Glutamatergic neuron (in vitro differentiated cells): ENCODE data around the gene POLD4. TPM values are rescaled to one million over a fixed set of nuclear protein-coding genes. Genes with fewer than 3 reads are reported as not detected.

Experiments
- DNase-seq: peaks from one replicate; pipeline ENCODE4 v3.0.0; 2022
- H3K27ac Mint-ChIP-seq: one replicate; pipeline ENCODE4 v1.8.0; 2020; ENCODE audit warnings: mild to moderate bottlenecking, mixed read lengths, inconsistent platforms; ENCODE audit not compliant: unreplicated experiment
- H3K27me3 Mint-ChIP-seq: one replicate; pipeline ENCODE4 v1.8.0; 2020; ENCODE audit warnings: mild to moderate bottlenecking, moderate library complexity, mixed read lengths, inconsistent platforms; ENCODE audit not compliant: unreplicated experiment
- H3K36me3 Mint-ChIP-seq: one replicate; pipeline ENCODE4 v1.8.0; 2020; ENCODE audit warnings: mild to moderate bottlenecking, mixed read lengths, inconsistent platforms; ENCODE audit not compliant: unreplicated experiment
- H3K4me1 Mint-ChIP-seq: one replicate; pipeline ENCODE4 v1.8.0; 2020; ENCODE audit warnings: mild to moderate bottlenecking, low read depth, mixed read lengths, inconsistent platforms; ENCODE audit not compliant: unreplicated experiment
- H3K4me3 Mint-ChIP-seq: one replicate; pipeline ENCODE4 v1.8.0; 2020; ENCODE audit warnings: mild to moderate bottlenecking, mixed read lengths, inconsistent platforms; ENCODE audit not compliant: unreplicated experiment
- H3K9me3 Mint-ChIP-seq: one replicate; pipeline ENCODE4 v1.8.0; 2020; ENCODE audit warnings: mild to moderate bottlenecking, moderate library complexity, mixed read lengths, inconsistent platforms; ENCODE audit not compliant: unreplicated experiment
- CTCF ChIP-seq: fragments of 200-600 bp; sonication (generic); IDR thresholded peaks from one replicate; pipeline ENCODE4 v1.5.0; 2021; ENCODE audit not compliant: partially characterized antibody, unreplicated experiment
- total RNA-seq: library from RNA; stranded (reverse); fragmentation: NEBNext Ultra II Directional; extraction: Animal tissue kit (Norgen Biotek cat#: 25700); gene quantifications from one replicate; pipeline ENCODE4 v1.2.1, GENCODE V29; 2021; ENCODE audit not compliant: unreplicated experiment

POLD4 gene
- total RNA-seq, 1 donor from 2014 or later: 15.4 TPM

GRCh38 chr11:67387069-67387468, 33.7 kb upstream of the POLD4 start:
- Mint-ChIP-seq H3K4me1 (peaks cover 14% of the 10 kb centered on the region), H3K9me3 (no peaks in the 10 kb centered on the region), H3K36me3 (no peaks in the 10 kb centered on the region), H3K27ac (no peak overlapping the region), H3K27me3 (peaks cover 13% of the 10 kb centered on the region), H3K4me3 (no peak overlapping the region)
- DNase-seq: no peak
- no peak for TF ChIP-seq CTCF

GRCh38 chr11:67384851-67385366, 31.6 kb upstream of the POLD4 start:
- no peak for DNase-seq
- H3K4me3 Mint-ChIP-seq: no peak overlapping the region
- H3K4me1 Mint-ChIP-seq: peaks cover 14% of the 10 kb centered on the region
- no peaks in the 10 kb centered on the region for H3K36me3 Mint-ChIP-seq
- no peak overlapping the region for H3K27ac Mint-ChIP-seq
- H3K9me3 Mint-ChIP-seq: no peaks in the 10 kb centered on the region
- TF ChIP-seq CTCF: no peak
- H3K27me3 Mint-ChIP-seq: peaks cover 17% of the 10 kb centered on the region

GRCh38 chr11:67382276-67383136, 29.2 kb upstream of the POLD4 start:
- Mint-ChIP-seq H3K27me3 (peaks cover 15% of the 10 kb centered on the region), H3K36me3 (no peaks in the 10 kb centered on the region), H3K4me1 (peaks cover 4% of the 10 kb centered on the region), H3K9me3 (no peaks in the 10 kb centered on the region), H3K4me3 (no peak overlapping the region), H3K27ac (no peak overlapping the region)
- peak; percentile 88 for DNase-seq
- TF ChIP-seq CTCF: peak; percentile 88

GRCh38 chr11:67381244-67381972, 28.1 kb upstream of the POLD4 start:
- peaks cover 17% of the 10 kb centered on the region for H3K27me3 Mint-ChIP-seq
- no peak for DNase-seq
- no peak for TF ChIP-seq CTCF
- no peak overlapping the region for H3K27ac Mint-ChIP-seq
- no peak overlapping the region for H3K4me3 Mint-ChIP-seq
- H3K9me3 Mint-ChIP-seq: no peaks in the 10 kb centered on the region
- no peaks in the 10 kb centered on the region for H3K36me3 Mint-ChIP-seq
- H3K4me1 Mint-ChIP-seq: no peaks in the 10 kb centered on the region
